Measurements from ENCODE around the gene SZT2.

The SZT2 gene

GRCh38 chr1:43427941-43428340 is 38.2 kb downstream of the SZT2 start:
- Histone ChIP-seq H3F3A (ENCODE audit: insufficient read depth) (no peaks in the 10 kb centered on the region), H3K27me3 (ENCODE audit: low read length) (no peaks in the 10 kb centered on the region), H4K20me1 (ENCODE audit: low read depth, low read length) (no peaks in the 10 kb centered on the region), H3K4me2 (ENCODE audit: low read depth, low read length, poor library complexity, severe bottlenecking) (no peak overlapping the region), H2AFZ (ENCODE audit: low read depth, low read length, severe bottlenecking) (no peak overlapping the region), H3K9ac (ENCODE audit: low read length) (no peak overlapping the region), H3K9me3 (ENCODE audit: insufficient read depth, low read length) (no peaks in the 10 kb centered on the region), H3K36me3 (ENCODE audit: low read length) (no peaks in the 10 kb centered on the region), H3K4me3 (ENCODE audit: insufficient read depth, low read length, poor library complexity, severe bottlenecking) (no peak overlapping the region), H3K79me2 (ENCODE audit: insufficient read depth, low read length) (no peaks in the 10 kb centered on the region), H3K9me2 (replicated peaks; ENCODE audit: insufficient read depth, low read length) (no peaks in the 10 kb centered on the region), H3K27ac (ENCODE audit: low read depth, low read length) (no peak overlapping the region)
- TF ChIP-seq CTCF (IDR thresholded peaks at IDR 0.05; ENCODE audit: insufficient read depth, low read length, poor library complexity, severe bottlenecking) (no peak), EZH2phosphoT487 (conservative IDR thresholded peaks at IDR 0.05; ENCODE audit: low read length) (no peak)

GRCh38 chr1:43430831-43431230 is 41.1 kb downstream of the SZT2 start:
- H3K27ac ChIP-seq (ENCODE audit: low read depth, low read length): no peak overlapping the region
- TF ChIP-seq EZH2phosphoT487 (conservative IDR thresholded peaks at IDR 0.05; ENCODE audit: low read length) (no peak), CTCF (IDR thresholded peaks at IDR 0.05; ENCODE audit: insufficient read depth, low read length, poor library complexity, severe bottlenecking) (no peak)
- no peaks in the 10 kb centered on the region for H3K36me3 ChIP-seq (ENCODE audit: low read length)

GRCh38 chr1:43431676-43432075 is 42.0 kb downstream of the SZT2 start:
- no peak overlapping the region for H3K9ac ChIP-seq (ENCODE audit: low read length)

More at GRCh38 chr1:43430831-43431230, 41.1 kb downstream of the SZT2 start:
- no peaks in the 10 kb centered on the region for H3K79me2 ChIP-seq (ENCODE audit: insufficient read depth, low read length)
- no peak overlapping the region for H2AFZ ChIP-seq (ENCODE audit: low read depth, low read length, severe bottlenecking)
- H3K4me2 ChIP-seq (ENCODE audit: low read depth, low read length, poor library complexity, severe bottlenecking): no peak overlapping the region
- no peaks in the 10 kb centered on the region for H3F3A ChIP-seq (ENCODE audit: insufficient read depth)
- no peaks in the 10 kb centered on the region for H3K9me3 ChIP-seq (ENCODE audit: insufficient read depth, low read length)
- no peak overlapping the region for H3K9ac ChIP-seq (ENCODE audit: low read length)
- H3K27me3 ChIP-seq (ENCODE audit: low read length): no peaks in the 10 kb centered on the region
- H3K4me3 ChIP-seq (ENCODE audit: insufficient read depth, low read length, poor library complexity, severe bottlenecking): no peak overlapping the region
- no peaks in the 10 kb centered on the region for H4K20me1 ChIP-seq (ENCODE audit: low read depth, low read length)
- H3K9me2 ChIP-seq (replicated peaks; ENCODE audit: insufficient read depth, low read length): no peaks in the 10 kb centered on the region

More at GRCh38 chr1:43431676-43432075, 42.0 kb downstream of the SZT2 start:
- Histone ChIP-seq H3K9me3 (ENCODE audit: insufficient read depth, low read length) (no peaks in the 10 kb centered on the region), H3K79me2 (ENCODE audit: insufficient read depth, low read length) (no peaks in the 10 kb centered on the region), H3K4me2 (ENCODE audit: low read depth, low read length, poor library complexity, severe bottlenecking) (no peak overlapping the region), H3F3A (ENCODE audit: insufficient read depth) (no peaks in the 10 kb centered on the region), H3K36me3 (ENCODE audit: low read length) (no peaks in the 10 kb centered on the region), H2AFZ (ENCODE audit: low read depth, low read length, severe bottlenecking) (no peak overlapping the region), H3K27me3 (ENCODE audit: low read length) (no peaks in the 10 kb centered on the region), H3K9me2 (replicated peaks; ENCODE audit: insufficient read depth, low read length) (no peaks in the 10 kb centered on the region), H3K4me3 (ENCODE audit: insufficient read depth, low read length, poor library complexity, severe bottlenecking) (no peak overlapping the region), H3K27ac (ENCODE audit: low read depth, low read length) (no peak overlapping the region), H4K20me1 (ENCODE audit: low read depth, low read length) (no peaks in the 10 kb centered on the region)
- TF ChIP-seq CTCF (IDR thresholded peaks at IDR 0.05; ENCODE audit: insufficient read depth, low read length, poor library complexity, severe bottlenecking): no peak
- TF ChIP-seq EZH2phosphoT487 (conservative IDR thresholded peaks at IDR 0.05; ENCODE audit: low read length): no peak

All from SU-DHL-6 (cell line).